ENCODE data around the gene DEPDC5.
"Not testable (repeated sequence)": the region's sequence is repeated elsewhere in the genome, so short reads cannot be mapped to it uniquely, and the experiment has no call there.

The DEPDC5 gene

DNA sequence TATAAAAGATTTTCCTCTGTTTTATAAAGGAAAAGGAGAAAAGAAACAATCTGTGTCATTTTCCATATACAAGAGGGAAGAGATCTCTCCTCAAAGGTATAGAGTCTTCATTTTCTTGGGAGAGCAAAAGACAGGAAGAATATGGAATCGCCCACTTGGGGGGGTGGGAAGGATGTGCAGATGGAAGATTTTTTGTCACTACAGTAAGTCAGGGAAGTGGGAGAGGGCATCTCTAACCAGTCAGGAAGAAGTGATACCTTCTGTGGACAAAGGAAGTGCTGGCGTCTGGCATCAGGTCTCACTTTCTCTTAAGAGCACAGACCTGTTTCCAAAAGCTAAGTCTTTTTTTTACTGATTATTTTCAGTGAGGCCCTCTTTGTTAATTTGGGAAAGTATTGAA is 5.3 kb upstream of the DEPDC5 start:
- DNase-seq (ENCODE audit: low read depth in 2 of 2, low spot score in 1 of 2): no peak

DNA sequence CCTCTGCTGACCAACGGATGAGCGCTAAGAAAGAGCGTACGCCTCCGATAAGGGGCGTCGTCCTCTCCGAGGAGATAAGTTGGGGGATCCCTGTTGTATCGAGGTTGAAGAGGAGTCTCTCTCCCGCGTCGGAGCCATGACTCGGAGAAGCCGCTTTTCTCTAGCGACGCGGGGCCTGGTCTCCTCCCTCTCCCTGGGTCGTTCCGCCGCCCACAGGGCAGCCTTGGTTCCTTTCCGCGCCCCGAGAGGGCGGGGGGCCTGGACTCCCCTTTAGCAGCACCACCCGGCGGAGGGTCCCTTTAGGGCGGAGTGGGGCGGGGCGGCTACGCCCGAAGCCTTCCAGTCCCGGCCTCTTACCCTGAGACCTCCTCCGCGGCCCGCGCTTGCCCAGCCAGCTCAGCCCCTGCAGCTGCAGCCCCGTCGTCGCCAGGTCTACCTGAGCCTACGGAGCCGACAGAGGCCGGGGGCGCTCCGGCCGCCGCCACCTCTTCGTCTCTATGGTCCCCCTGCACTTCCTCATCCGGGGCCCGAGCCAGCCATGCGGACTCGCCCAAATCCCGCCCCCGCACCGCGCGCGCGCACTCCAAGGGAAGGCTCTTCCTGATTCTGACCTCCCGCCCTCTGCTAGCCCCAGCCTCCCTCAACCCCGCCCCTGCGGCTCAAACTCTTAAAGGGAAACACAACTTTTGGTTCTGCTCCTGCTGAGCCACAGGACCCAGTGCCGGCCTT is 4.0 kb upstream of the DEPDC5 start, which contains the start of gene PRR14L:
PRR14L (minus strand) TSS at position 497 of the 729 bp plus-strand sequence. CDS start 11,272 bp downstream, outside the sequence.
- peak; percentile 98 to 99 for DNase-seq (ENCODE audit: low read depth in 2 of 2, low spot score in 1 of 2)

DNA sequence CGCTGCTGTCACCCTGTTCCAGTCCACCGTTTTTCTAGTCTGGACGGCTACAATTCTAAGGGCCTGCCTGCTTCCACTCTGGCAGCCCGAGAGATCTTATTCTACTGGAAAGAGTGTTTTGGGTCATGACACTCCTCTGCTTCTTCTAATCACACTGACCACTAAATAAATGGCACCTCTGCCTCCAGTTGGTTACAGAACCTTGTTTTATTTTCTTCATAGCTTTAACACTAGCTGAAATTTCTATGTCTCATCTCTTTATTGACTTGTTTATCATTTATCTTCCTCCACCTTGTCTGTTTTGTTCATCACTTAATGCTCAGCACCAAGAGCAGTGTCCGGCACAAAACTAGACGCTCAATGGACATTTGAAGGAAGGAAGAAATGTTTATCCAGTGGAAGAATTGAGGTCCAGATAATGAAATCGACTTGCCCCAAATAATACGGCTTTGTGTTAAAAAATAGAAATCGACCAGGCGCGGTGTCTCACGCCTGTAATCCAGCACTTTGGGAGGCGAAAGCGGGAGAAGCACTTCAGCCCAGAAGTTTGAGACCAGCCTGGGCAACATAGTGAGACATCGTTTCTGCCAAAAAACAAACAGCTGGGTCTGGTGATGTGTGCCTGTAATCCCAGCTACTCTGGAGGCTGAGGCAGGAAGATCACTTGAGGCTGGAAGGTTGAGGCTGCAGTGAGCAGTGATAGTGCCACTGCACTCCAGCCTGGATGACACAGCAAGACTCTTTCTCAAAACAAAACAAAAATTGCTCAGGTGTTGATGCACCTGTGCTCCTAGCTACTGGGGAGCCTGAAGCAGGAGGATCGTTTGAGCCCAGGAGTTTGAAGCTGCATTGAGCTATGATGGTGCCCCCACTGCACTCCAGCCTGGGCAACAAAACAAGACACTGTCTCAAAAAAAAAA is 3.2 kb upstream of the DEPDC5 start:
- no peak for DNase-seq (ENCODE audit: low read depth in 2 of 2, low spot score in 1 of 2)

DNA sequence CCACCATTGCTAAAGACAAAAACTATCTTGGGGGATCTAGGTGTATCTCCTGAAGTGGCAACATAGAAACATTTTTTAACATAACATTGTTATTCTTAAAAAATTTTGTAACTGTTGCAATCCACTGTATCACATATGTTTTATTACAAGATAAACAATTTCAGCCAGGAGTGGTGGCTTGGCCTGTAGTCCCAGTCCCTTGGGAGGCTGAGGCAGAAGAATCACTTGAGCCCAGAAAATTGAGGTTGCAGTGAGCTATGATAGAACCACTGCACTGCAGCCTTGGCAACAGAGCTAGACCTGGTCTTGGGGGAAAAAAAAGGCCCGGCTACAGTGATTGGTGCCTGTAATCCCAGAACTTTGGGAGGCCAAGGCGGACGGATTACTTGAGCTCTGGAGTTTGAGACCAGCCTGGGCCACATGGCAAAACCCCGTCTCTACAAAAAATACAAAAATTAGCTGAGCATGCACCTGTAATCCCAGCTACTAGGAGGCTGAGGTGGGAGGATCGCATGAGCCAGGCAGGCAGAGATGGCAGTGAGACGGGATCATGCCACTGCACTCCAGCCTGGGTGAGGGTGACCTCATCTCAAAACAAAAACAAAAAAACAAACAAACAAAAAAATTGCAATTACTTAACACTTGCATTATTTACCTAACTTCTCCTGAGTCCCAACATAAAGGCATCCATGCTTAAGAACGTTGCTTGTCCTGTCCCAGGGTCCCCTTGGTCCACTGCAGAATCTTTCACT is 1.5 kb upstream of the DEPDC5 start:
- no peak for DNase-seq (ENCODE audit: low read depth in 2 of 2, low spot score in 1 of 2)

DNA sequence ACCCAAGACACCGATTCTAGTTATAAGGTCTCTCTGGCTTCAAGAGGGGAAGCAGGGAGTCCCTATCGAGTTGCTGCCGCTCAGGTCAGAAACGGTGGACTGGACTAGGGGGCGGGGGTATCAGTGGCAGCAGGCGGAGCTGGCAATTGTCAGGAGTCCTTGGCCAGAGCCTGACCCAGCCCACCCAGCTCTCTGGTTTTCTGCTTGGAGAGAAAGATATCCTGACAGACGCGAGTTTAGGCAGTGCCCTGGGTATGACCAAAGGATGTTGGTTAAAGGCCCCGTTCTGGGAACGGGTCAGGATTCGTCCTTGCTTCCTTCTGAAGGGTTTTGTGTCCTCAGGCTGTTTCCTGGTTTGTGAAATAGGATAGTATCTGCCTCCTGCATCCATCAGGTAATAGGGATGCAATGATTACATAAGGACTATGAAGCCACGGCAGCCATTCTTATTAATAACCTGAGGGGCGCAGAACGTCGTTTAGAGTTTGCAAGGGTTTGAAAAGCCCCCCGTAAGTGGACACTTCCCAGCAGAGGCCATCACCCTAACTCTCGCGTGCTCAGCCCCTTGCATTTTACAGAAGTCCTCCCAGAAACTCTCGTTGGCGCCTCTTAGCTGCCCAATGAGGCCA is 700 bp upstream of the DEPDC5 start:
- DNase-seq (ENCODE audit: low read depth in 2 of 2, low spot score in 1 of 2): no peak

- no peak for DNase-seq (ENCODE audit: low read depth in 2 of 2, low spot score in 1 of 2)
Measured at GRCh38 chr22:31754813-31755212, 994 bp downstream of the DEPDC5 start.

DNA sequence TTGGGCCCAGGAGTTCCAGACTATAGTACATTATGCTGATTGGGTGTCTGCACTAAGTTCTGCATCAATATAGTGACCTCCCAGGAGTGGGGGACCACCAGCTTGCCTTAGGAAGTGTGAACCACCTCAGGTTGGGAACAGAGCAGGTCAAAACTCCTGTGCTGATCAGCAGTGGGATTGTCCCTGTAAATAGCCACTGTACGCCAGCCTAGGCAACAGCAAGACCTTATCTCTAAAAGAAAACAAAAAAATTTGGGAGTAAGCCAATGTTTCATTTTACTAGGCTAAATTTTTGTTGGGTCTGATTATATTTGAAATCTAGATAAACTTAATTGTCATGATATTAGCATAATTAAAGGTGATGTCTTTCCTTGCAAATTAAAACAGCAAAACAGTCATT is 3.4 kb downstream of the DEPDC5 start:
- DNase-seq (ENCODE audit: low read depth in 2 of 2, low spot score in 1 of 2): no peak

- not testable (repeated sequence) for DNase-seq (ENCODE audit: low read depth in 2 of 2, low spot score in 1 of 2)
Measured at GRCh38 chr22:31758860-31759259, 5.0 kb downstream of the DEPDC5 start.

DNA sequence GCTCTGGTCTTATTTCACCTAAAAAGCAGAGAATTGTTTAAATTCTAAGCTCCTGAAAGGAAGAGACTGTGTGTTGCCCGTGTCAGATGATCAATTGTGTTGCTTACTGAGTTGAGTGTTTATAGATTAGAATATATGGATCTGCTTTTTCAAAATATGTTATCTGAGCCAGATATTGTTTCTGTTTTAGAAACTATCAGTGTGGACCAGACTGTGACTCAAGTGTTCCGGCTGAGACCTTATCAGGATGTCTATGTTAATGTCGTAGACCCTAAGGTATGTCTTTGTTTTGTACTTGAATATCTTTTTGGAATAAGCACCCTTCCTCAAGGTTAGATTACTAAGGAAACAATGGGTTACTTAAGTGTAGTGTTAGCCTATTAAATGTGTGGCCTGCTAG is 11.0 kb downstream of the DEPDC5 start:
- DNase-seq (ENCODE audit: low read depth in 2 of 2, low spot score in 1 of 2): no peak

DNA sequence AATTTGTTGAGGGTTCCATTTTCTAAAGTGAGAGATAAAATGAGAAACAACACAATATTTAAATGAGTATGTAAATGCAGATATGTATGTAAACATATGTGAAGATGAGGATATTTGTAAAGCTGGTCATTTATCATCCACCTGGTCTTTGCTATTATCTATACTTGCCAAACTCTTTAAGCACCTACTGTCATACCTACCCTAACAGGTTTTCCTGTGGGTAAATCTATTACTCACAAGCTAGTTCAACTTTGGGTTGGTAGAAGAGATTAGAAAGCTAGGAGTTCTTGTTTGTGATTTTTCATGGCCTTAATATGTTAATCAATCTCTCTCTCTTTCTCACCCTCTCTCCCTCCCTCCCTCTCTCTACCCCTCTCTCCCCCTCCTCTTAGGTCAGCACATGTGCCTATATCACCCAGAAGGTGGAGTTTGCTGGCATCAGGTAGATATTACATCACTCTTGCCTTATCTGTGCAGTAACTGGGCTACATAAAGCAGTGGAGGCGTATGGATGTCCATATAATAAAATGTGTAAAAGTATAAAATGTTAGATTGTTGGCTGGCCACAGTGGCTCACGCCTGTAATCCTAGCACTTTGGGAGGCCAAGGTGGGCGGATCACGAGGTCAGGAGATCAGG is 14.7 kb downstream of the DEPDC5 start:
- no peak for DNase-seq (ENCODE audit: low read depth in 2 of 2, low spot score in 1 of 2)

GRCh38 chr22:31773416-31773815 is 19.6 kb downstream of the DEPDC5 start:
- no peak for DNase-seq (ENCODE audit: low read depth in 2 of 2, low spot score in 1 of 2)

GRCh38 chr22:31776231-31776630 is 22.4 kb downstream of the DEPDC5 start:
- no peak for DNase-seq (ENCODE audit: low read depth in 2 of 2, low spot score in 1 of 2)

DNA sequence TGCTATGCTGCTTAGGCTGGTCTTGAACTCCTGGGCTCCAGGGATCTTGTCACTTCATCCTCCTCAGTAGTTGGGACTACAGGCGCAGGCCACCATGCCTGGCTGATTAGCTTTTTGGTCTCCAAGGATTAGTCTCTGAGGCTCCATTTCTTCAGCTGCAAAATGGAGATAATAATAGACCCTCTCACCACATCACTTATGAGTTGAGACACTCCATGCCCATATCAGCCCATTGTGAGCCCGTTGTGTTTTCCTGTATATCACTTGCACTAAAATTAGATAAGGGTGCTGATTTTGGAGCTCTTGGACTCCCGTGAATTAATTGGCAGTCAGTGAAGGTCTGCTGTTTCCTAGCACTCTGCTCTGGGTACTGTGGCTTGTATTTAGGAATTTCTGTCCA is 36.0 kb downstream of the DEPDC5 start:
- DNase-seq (ENCODE audit: low read depth in 2 of 2, low spot score in 1 of 2): no peak

DNA sequence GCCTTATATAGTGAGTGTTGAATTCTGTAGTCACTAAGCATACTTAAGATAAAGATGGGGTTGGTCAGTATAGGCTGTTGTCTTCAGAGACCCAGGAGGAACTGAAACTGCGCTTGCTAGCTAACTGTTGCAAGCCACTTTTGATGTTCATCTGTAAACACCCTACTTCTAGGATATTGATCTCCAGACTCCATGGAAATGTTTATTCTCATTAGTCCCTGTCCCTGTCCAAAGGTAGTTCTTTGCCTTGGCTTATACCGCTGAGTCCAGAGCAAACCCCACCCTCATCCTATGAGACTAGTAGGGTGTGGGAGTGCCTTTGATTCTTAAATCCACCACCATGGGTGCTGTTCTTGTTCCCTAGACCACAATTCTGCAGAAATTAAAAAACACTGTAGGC is 36.4 kb downstream of the DEPDC5 start:
- no peak for DNase-seq (ENCODE audit: low read depth in 2 of 2, low spot score in 1 of 2)

- DNase-seq (ENCODE audit: low read depth in 2 of 2, low spot score in 1 of 2): not testable (repeated sequence)
Measured at GRCh38 chr22:31799358-31799757, 45.5 kb downstream of the DEPDC5 start.

GRCh38 chr22:31800065-31800464 is 46.2 kb downstream of the DEPDC5 start:
- no peak for DNase-seq (ENCODE audit: low read depth in 2 of 2, low spot score in 1 of 2)

DNA sequence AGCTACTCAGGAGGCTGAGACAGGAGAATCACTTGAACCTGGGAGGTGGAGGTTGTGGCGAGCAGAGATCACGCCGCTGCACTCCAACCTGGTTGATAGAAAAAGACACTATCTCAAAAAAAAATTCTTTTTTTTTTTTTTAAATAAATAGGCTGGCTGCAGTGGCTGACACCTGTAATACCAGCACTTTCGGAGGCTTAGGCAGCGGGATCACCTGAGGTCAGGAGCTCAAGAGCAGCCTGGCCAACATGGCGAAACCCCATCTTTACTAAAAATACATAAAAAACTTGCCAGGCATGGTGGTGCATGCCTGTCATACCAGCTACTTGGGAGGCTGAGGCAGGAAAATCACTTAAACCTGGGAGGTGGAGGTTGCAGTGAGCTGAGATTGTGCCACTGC is 47.0 kb downstream of the DEPDC5 start:
- DNase-seq (ENCODE audit: low read depth in 2 of 2, low spot score in 1 of 2): not testable (repeated sequence)

GRCh38 chr22:31802575-31802974 is 48.8 kb downstream of the DEPDC5 start:
- DNase-seq (ENCODE audit: low read depth in 2 of 2, low spot score in 1 of 2): no peak

DNA sequence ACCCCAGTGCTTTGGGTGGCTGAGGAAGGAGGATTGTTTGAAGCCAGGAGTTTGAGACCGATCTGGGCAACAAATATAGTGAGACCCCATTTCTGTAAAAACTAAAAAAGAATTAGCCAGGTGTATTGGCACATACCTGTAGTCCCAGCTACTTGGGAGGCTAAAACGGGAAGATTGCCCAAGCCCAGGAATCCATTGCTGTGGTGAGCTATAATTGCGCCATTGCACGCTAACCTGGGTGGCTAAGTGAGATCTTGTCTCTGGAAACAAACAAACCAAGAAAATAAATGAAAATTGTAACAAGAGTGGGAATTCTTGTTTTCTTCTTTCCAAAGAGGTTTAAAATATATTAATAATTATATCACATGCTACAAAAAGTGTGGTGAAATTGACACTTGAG is 52.9 kb downstream of the DEPDC5 start:
- DNase-seq (ENCODE audit: low read depth in 2 of 2, low spot score in 1 of 2): no peak

DNA sequence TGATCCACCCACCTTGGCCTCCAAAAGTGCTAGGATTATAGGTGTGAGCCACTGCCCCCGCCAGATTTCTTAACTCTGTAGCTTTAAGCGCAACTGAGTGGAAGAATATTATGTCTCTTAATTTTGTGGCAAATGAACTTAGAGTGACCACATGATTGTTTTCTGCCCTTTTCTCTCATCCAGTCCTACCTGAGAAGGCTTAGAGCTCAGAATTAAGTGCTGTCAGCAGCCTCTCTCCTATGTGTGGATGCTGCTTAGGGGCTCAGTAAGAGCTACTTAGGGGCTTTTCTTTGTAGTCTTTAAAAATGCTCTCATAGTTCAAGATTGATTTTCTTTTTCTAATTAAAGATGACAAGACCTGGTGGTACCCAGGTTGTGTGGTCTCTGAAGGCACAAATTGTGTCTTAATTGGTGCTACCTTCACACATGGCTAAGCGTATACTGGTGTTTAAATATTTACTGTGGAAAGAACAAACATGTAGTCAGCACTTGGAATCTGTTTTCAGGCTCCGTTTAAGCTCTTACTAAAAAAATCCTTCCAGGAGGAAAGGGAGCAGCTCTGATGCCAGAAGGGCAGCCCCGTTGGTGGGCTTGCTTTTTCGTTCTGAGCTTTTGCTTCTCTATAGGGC is 59.3 kb downstream of the DEPDC5 start:
- no peak for DNase-seq (ENCODE audit: low read depth in 2 of 2, low spot score in 1 of 2)

Data from stimulated activated CD8-positive, alpha-beta memory T cell treated with anti-CD3 and anti-CD28 coated beads, Interleukin-4, amount 100 ng/mL, for 4 hours (primary cell).